K562 (cell line): ENCODE results near the gene GRAMD1B. TPM values are rescaled to one million over a fixed set of nuclear protein-coding genes. Genes with fewer than 3 reads are reported as not detected.

Source experiments
- ATAC-seq: fragments of 200-7000 bp; cut with Tn5 transposase; 3 replicates; pipeline ENCODE4 v1.9.1; 2020; ENCODE audit warnings: moderate library complexity
- BruUV-seq: library from RNA; stranded (reverse); fragments of 400-500 nt; replicated peaks from 2 replicates; lab custom pipeline; 2021; lab: Mats Ljungman, UMichigan
- CTCF ChIA-PET: fragments of 300-600 bp; formaldehyde crosslinking; extraction: SDS; loops from one replicate; lab custom pipeline; 2021; ENCODE audit warnings: low intra/inter-chr PET ratio; lab: Yijun Ruan, JAX
- POLR2A ChIA-PET: fragments of 300-600, 350-650 bp; sonication (Branson Sonifier 250); formaldehyde crosslinking; extraction: SDS; loops from one replicate; lab custom pipeline; 2021; ENCODE audit warnings: antibody characterized with exemption, inconsistent platforms; lab: Yijun Ruan, JAX
- DNase-seq, 4 experiments: peaks; one replicate each; pipeline versions ENCODE4 v3.0.0 to v3.0.0-alpha.2; 2011 to 2018; ENCODE audit warnings: low spot score in 3 of 4, mixed read lengths in 3 of 4; ENCODE audit errors: extremely low read depth in 1 of 4
- FAIRE-seq: peaks from 2 replicates; lab custom pipeline; 2011; peaks lifted over from hg19 to GRCh38; lab: Jason Lieb, UNC
- H2AFZ ChIP-seq: 2 replicates; pipeline ENCODE4 v1.6.0; 2011; ENCODE audit warnings: low read depth, low read length, control low read depth, inconsistent platforms
- H3K27ac ChIP-seq: fragments of 200-600 bp; 3 replicates; pipeline ENCODE4 v1.8.0; 2011; ENCODE audit warnings: low read depth, mild to moderate bottlenecking, control low read depth, inconsistent platforms, low read length, moderate library complexity, mixed read lengths; ENCODE audit errors: extremely low read depth
- H3K27me3 ChIP-seq, 2 experiments: fragments of 300-600 bp in 1 of 2; 2 replicates in 1 of 2; 3 replicates in 1 of 2; pipeline versions ENCODE4 v1.6.0 to v1.8.0; 2011; ENCODE audit warnings: inconsistent platforms in 2 of 2, low read length in 2 of 2, mild to moderate bottlenecking in 1 of 2, mixed read lengths in 1 of 2, moderate library complexity in 1 of 2; ENCODE audit not compliant: control insufficient read depth in 2 of 2, insufficient read depth in 2 of 2
- H3K36me3 ChIP-seq: fragments of 300-600 bp; 3 replicates; pipeline ENCODE4 v1.8.0; 2011; ENCODE audit warnings: mild to moderate bottlenecking, low read length, inconsistent platforms; ENCODE audit not compliant: control insufficient read depth, insufficient read depth
- H3K4me1 ChIP-seq, 2 experiments: fragments of 200-600 bp in 1 of 2; replicated peaks in 1 of 2; 2 replicates in 1 of 2; 3 replicates in 1 of 2; pipeline versions ENCODE4 v1.5.1 to v1.8.0; 2011; ENCODE audit warnings: inconsistent platforms in 2 of 2, low read length in 2 of 2, mild to moderate bottlenecking in 1 of 2, mixed read lengths in 1 of 2, moderate library complexity in 1 of 2; ENCODE audit not compliant: control insufficient read depth in 2 of 2, insufficient read depth in 2 of 2
- H3K4me2 ChIP-seq: 2 replicates; pipeline ENCODE4 v1.6.1; 2011; ENCODE audit warnings: low read length, control low read depth, inconsistent platforms, mixed read lengths; ENCODE audit not compliant: insufficient read depth
- H3K4me3 ChIP-seq: fragments of 200-600 bp; sonication (generic), shearing (Covaris generic); 2 replicates; pipeline ENCODE4 v1.5.1; 2016; ENCODE audit warnings: control low read depth, inconsistent platforms
- H3K79me2 ChIP-seq: fragments of 200-600 bp; 3 replicates; pipeline ENCODE4 v1.8.0; 2011; ENCODE audit warnings: low read length, inconsistent platforms; ENCODE audit not compliant: control insufficient read depth, insufficient read depth
- H3K9ac ChIP-seq, 2 experiments: 2 replicates each; pipeline versions ENCODE4 v1.6.0 to v1.6.1; 2011; ENCODE audit warnings: low read depth in 2 of 2, low read length in 2 of 2, control low read depth in 1 of 2, inconsistent platforms in 1 of 2, mild to moderate bottlenecking in 1 of 2, mixed read lengths in 1 of 2; ENCODE audit not compliant: insufficient read depth in 1 of 2
- H3K9me1 ChIP-seq: one replicate; pipeline ENCODE4 v1.6.0; 2011; ENCODE audit warnings: inconsistent platforms, mild to moderate bottlenecking, low read length, moderate library complexity; ENCODE audit not compliant: control insufficient read depth, insufficient read depth
- H3K9me3 ChIP-seq: replicated peaks from 2 replicates; pipeline ENCODE4 v1.5.1; 2011; ENCODE audit warnings: low read depth, low read length, inconsistent platforms; ENCODE audit not compliant: control insufficient read depth, insufficient read depth
- H4K20me1 ChIP-seq: replicated peaks from 2 replicates; pipeline ENCODE4 v1.6.1; 2011; ENCODE audit warnings: low read length, inconsistent platforms, mixed read lengths; ENCODE audit not compliant: control insufficient read depth, insufficient read depth
- EZH2 ChIP-seq: IDR thresholded peaks from 2 replicates; pipeline ENCODE4 v1.6.1; 2012; ENCODE audit warnings: low read depth, mild to moderate bottlenecking, inconsistent platforms, low read length, borderline replicate concordance
- FOXP4 ChIP-seq: sonication (generic); formaldehyde crosslinking; IDR thresholded peaks from 2 replicates; pipeline ENCODE4 v1.8.0; 2022; ENCODE audit warnings: mild to moderate bottlenecking, missing genetic modification reagents, borderline replicate concordance
- HNRNPL ChIP-seq: fragments of 200-400 bp; formaldehyde crosslinking; IDR thresholded peaks from 2 replicates; pipeline ENCODE4 v1.6.1; 2017; ENCODE audit warnings: low read depth, mild to moderate bottlenecking, low read length
- JUNB ChIP-seq: fragments of 450-650 bp; formaldehyde crosslinking; conservative IDR thresholded peaks from 2 replicates; pipeline ENCODE4 v1.4.0; 2020; ENCODE audit warnings: mild to moderate bottlenecking
- NBN ChIP-seq: fragments of 450-650 bp; IDR thresholded peaks from 2 replicates; pipeline ENCODE4 v1.6.1; 2016; ENCODE audit warnings: low read depth, mild to moderate bottlenecking
- RFX5 ChIP-seq: IDR thresholded peaks from 2 replicates; pipeline ENCODE4 v1.6.1; 2011; ENCODE audit warnings: low read depth, mild to moderate bottlenecking, improper control_type of control experiment, low read length
- SP1 ChIP-seq: sonication (generic); formaldehyde crosslinking; IDR thresholded peaks from 2 replicates; pipeline ENCODE4 v1.8.1; 2022; ENCODE audit warnings: mild to moderate bottlenecking, missing genetic modification reagents
- ZFP91 ChIP-seq: sonication (generic); formaldehyde crosslinking; IDR thresholded peaks from 2 replicates; pipeline ENCODE4 v1.8.0; 2022; ENCODE audit warnings: mild to moderate bottlenecking, missing genetic modification reagents
- ZNF133 ChIP-seq: fragments of 250-450 bp; sonication (Bioruptor Pico); IDR thresholded peaks from 2 replicates; pipeline ENCODE4 v1.4.0; 2020; ENCODE audit warnings: mild to moderate bottlenecking
- ZNF384 ChIP-seq: IDR thresholded peaks from 2 replicates; pipeline ENCODE4 v1.6.1; 2012; ENCODE audit warnings: low read depth, low read length, improper control_type of control experiment
- ZNF583 ChIP-seq: fragments of 250-450 bp; sonication (Bioruptor Pico); IDR thresholded peaks from 2 replicates; pipeline ENCODE4 v1.4.0; 2020
- ZNF780A ChIP-seq: fragments of 250-450 bp; sonication (Bioruptor Pico); IDR thresholded peaks from 2 replicates; pipeline ENCODE4 v1.5.0; 2021; ENCODE audit warnings: mild to moderate bottlenecking
- WGBS: fragments of 100-300 bp; shearing (Covaris generic); methylation state at CpG from one replicate; pipeline ENCODE4 v1.1.6; 2016; ENCODE audit warnings: low coverage, mixed read lengths; ENCODE audit not compliant: insufficient coverage; ENCODE audit errors: missing lambda C conversion rate; 5-methylcytosine and 5-hydroxymethylcytosine counted together
- in situ Hi-C: fragments of 300-500 bp; cut with MboI; formaldehyde crosslinking; loops from 4 replicates; pipeline ENCODE4 v1.15.0; 2018; ENCODE audit warnings: inconsistent platforms, mixed read lengths
- intact Hi-C: fragments of 100-400 bp; cut with micrococcal nuclease; formaldehyde crosslinking; loops from 2 replicates; pipeline ENCODE4 v1.14.2; 2022
- polyA plus RNA-seq, 8 experiments: library from polyadenylated mRNA; depleted of rRNA in 4 of 8; stranded (reverse) in 5 of 8; unstranded in 3 of 8; fragments of >200 nt; fragmentation: Nextera tagmentation in 2 of 8; fragmentation: Illumina TruSeq in 1 of 8; extraction: Ambion mirVana in 2 of 8; extraction: Trizol in 1 of 8; gene quantifications; 2 replicates each; pipeline versions ENCODE4 v1.2.1 to v1.2.3, GENCODE V29; 2011 to 2014; ENCODE audit warnings: inconsistent platforms in 1 of 8, missing spikeins in 1 of 8
- total RNA-seq, 7 experiments: library from RNA; depleted of rRNA in 6 of 7; stranded (reverse); fragments of >200 nt in 6 of 7; fragmentation: Illumina TruSeq in 2 of 7; extraction: Trizol in 2 of 7; gene quantifications; 2 replicates each; pipeline versions ENCODE4 v1.2.1 to v1.2.3, GENCODE V29; 2011 to 2021; ENCODE audit warnings: low replicate concordance in 1 of 7

GRAMD1B gene
- total and polyA plus RNA-seq, 9 of the 15 experiments (the other 6 are each of a cell fraction or from before 2014, with no cell fraction given), result 0.31 TPM; not detected in 8

GRCh38 chr11:123490527-123490926 lies 60.5 kb downstream of the GRAMD1B start:
- TF ChIP-seq NBN, result no peak
- TF ChIP-seq ZNF583 (CRISPR knock-in tag), result no peak
- TF ChIP-seq ZNF384, result no peak
- no peak for TF ChIP-seq SP1 (CRISPR knock-in tag)
- TF ChIP-seq, all 486 proteins: peak for 0
- Histone ChIP-seq H3K9me1 (no peaks in the 10 kb centered on the region), H3K4me1 (no peaks in the 10 kb centered on the region), H3K79me2 (no peaks in the 10 kb centered on the region), H3K36me3 (no peaks in the 10 kb centered on the region), H3K4me2 (no peak overlapping the region), H3K27me3 (no peaks in the 10 kb centered on the region; a peak in 1 of 5 replicates), H3K9me3 (no peaks in the 10 kb centered on the region), H3K9ac (no peak overlapping the region), H3K27ac (no peak overlapping the region), H2AFZ (no peak overlapping the region), H4K20me1 (no peaks in the 10 kb centered on the region), H3K4me3 (no peak overlapping the region)
- FAIRE-seq (no peak), ATAC-seq (no peak), DNase-seq (no peak)
- ChIA-PET CTCF (no interaction called here), POLR2A (no interaction called here)
- intact Hi-C loops, result no loop called here
- WGBS, result 18% methylated on average over 2 of the region's 2 CpGs
- no TSS peak for BruUV-seq
- in situ Hi-C loops, result loop anchor here (25.0 kb wide), 1 partner anchor 378 kb away; no protein-coding TSS in a partner anchor

GRCh38 chr11:123491241-123491640 lies 61.2 kb downstream of the GRAMD1B start:
- no peaks in the 10 kb centered on the region for H3K36me3 ChIP-seq
- no peak for ATAC-seq
- ChIA-PET CTCF (no interaction called here), POLR2A (interaction anchor here (0.6 kb wide), 1 partner anchor 28 kb away, joined by 3 read pairs; no protein-coding TSS in a partner anchor)
- no peaks in the 10 kb centered on the region for H3K9me3 ChIP-seq
- no TSS peak for BruUV-seq
- no peaks in the 10 kb centered on the region for H3K4me1 ChIP-seq
- no peak overlapping the region for H3K9ac ChIP-seq
- H4K20me1 ChIP-seq, result no peaks in the 10 kb centered on the region
- no peaks in the 10 kb centered on the region; a peak in 1 of 5 replicates for H3K27me3 ChIP-seq
- no peak for DNase-seq
- WGBS, result 0% methylated on average over 3 of the region's 3 CpGs
- H3K9me1 ChIP-seq, result no peaks in the 10 kb centered on the region
- no peak for FAIRE-seq
- H3K4me3 ChIP-seq, result no peak overlapping the region
- H3K27ac ChIP-seq, result no peak overlapping the region
- in situ Hi-C loops (loop anchor here (25.0 kb wide), 1 partner anchor 379 kb away; no protein-coding TSS in a partner anchor), intact Hi-C loops (no loop called here)
- no peak overlapping the region for H3K4me2 ChIP-seq
- no peaks in the 10 kb centered on the region for H3K79me2 ChIP-seq
- no peak overlapping the region for H2AFZ ChIP-seq
- TF ChIP-seq FOXP4, result no peak
- TF ChIP-seq RFX5, result no peak
- TF ChIP-seq ZNF780A (CRISPR knock-in tag), result no peak
- no peak for TF ChIP-seq JUNB (CRISPR knock-in tag)
- TF ChIP-seq ZFP91, result no peak
- no peak for TF ChIP-seq HNRNPL
- no peak for TF ChIP-seq ZNF133
- no peak for TF ChIP-seq EZH2
